GM19351 (cell line): ENCODE results near the gene NFE2L2.
"Not testable (repeated sequence)": the region's sequence is repeated elsewhere in the genome, so short reads cannot be mapped to it uniquely, and the experiment has no call there.

Source experiments
- ATAC-seq: cut with Tn5 transposase; IDR thresholded peaks from one replicate; pipeline ENCODE4 v1.9.1; 2021; ENCODE audit warnings: mild to moderate bottlenecking, moderate library complexity; ENCODE audit not compliant: unreplicated experiment

NFE2L2 gene

DNA sequence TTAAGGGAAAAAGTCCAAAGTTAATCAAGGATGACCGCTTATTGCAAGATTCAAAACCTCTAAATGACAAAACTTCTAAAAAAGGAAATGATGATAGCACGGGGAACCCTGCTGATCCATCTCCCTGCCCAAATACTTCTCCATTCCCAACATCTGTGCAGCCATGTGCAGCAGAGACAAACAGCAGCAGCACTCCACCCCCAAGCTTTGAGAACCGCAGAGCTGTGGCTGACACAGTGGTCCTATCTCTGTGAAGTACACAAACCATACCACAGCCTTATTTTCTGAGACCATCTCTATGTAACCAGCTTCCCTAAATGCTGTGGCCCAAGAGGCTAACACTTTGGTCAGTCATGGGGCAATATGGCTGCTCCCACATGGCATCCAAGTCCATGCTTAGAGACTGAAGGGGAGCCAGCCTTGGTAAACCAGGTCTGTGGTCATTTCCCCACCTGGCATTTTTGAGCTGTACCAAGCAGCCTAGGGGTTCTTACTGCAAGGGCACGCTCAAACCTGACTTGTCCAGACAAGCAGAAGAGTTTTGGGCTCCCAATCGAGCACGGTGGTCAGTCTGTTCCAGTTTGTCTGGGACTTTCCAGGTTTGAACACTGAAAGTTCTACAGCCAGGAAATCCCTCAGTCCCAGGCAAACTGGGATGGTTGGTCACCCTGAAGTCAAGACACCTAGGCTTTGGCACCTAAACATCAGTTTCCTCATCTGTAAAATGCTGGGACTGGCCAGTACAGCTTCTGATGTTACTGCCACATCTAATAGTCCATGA is 17.1 kb upstream of the NFE2L2 start:
- peak; percentile 78 for ATAC-seq

GRCh38 chr2:177279847-177280246 is 15.3 kb upstream of the NFE2L2 start:
- no peak for ATAC-seq

DNA sequence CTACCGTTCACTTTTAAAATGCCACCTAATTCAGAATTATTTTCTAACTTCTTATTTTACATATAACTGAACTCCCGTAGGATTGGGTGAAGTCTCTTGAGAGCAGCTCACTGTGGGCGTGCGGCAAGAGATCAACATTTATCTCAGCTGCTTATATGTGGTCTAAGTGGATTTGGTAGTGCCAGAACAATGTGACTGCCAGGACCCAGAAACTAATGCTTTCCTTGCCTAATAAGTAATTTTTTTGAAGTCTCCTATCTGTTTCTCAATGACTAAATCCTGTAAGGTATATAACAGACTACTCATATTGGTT is 11.2 kb upstream of the NFE2L2 start:
- ATAC-seq, result no peak

DNA sequence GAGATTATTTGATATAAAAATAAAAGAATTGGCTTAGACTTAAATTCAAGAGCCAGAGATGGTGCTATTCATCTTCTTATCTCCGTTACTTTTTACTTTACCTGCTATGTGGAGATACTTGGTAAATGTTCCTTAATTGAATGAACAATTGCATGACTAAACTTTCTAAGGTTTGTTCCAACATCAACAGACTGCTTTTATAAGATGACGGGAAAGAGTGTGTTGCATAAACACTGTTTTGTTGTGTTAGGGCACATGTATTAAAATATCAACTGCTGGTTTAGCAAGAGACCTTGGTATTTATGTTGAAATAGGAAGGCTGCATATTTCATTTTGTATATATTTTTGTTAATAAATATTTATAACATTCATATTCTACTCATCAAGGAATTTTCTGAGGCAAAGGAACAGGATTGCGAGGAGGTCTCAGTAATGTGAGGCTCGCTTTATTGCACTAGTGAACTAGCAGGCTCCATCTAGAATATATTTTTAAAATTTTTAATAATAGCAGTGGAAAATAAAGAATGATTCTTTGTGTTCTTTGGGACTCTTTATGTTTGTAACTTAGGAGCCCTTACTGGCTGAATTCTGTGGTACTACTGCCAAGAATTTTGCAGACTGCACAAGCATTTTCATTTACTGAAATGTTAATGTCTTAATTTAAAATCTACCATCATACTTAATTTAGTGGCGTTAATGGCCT is 10.7 kb upstream of the NFE2L2 start:
- ATAC-seq, result no peak

GRCh38 chr2:177273408-177273807 is 8.9 kb upstream of the NFE2L2 start:
- no peak for ATAC-seq

GRCh38 chr2:177272765-177273164 is 8.2 kb upstream of the NFE2L2 start:
- ATAC-seq, result no peak

DNA sequence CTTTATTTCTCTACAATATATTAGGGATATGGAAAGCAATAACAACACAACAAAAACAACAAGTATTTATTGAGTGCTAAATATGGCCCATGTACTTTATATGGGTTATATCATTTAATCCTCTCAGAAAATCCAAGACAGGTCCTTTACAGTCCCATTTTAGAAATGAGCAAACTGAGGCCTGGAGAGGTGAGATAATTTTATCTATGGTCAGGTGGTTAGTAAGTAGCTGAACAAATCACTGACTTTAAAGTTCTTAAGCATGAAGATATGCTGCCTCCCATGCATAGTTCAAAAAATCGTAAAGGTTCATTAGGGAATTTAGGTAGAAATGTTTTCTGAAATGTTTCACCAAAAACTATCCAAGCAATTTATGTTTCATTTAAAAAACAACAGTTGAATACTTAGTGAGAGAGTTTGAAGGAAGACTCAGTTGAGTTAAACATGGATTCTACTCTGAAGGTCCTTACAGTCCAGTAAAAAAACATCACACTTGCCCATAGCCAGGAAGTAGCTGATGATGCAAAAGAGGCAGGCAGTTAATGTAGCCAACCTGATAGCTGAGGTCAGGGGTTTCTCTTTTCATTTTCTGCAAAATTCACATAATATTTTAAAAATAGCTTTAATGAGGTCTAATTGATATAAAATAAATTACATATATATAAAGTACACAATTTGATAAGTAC is 7.6 kb upstream of the NFE2L2 start:
- ATAC-seq, result no peak

DNA sequence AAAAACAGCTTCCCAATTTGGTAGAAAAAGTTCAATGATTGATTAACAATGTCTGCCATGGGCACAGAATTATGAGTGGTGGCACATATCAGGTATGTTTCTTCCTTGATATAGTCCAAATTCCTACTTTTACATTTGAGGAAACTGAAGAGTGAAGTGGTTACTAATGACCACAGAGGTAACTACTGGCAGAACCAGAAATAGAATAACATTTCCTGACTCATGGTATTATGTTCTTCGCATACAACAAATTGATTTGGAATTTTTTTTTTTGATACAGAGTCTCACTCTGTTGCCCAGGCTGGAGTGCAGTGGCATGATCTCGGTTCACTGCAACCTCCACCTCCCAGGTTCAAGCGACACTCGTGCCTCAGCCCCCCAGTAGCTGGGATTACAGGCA is 6.0 kb upstream of the NFE2L2 start:
- ATAC-seq, result no peak

GRCh38 chr2:177268901-177269300 is 4.4 kb upstream of the NFE2L2 start:
- no peak for ATAC-seq

- ATAC-seq, result no peak
These were observed 3.8 kb upstream of the NFE2L2 start for GRCh38 chr2:177268187-177268871.

DNA sequence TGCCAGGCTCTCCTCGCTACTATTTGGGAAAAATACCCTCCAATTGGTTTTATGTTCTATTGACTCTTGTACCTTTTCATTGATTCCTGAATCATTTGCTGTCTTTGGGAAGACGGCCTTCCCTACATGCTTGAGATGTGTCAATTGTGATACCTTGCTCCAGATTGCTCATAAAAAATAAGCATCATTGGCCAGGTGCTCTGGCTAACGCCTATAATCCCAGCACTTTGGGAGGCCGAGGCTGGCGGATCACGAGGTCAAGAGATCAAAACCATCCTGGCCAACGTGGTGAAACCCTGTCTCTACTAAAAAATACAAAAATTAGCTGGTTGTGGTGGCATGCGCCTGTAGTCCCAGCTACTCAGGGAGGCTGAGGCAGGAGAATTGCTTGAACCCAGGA is 2.4 kb upstream of the NFE2L2 start:
- not testable (repeated sequence) for ATAC-seq

GRCh38 chr2:177265824-177266817 is 1.6 kb upstream of the NFE2L2 start:
- ATAC-seq, result peak; percentile 18

GRCh38 chr2:177264209-177264692 is 276 bp downstream of the NFE2L2 start:
- no peak for ATAC-seq

GRCh38 chr2:177263451-177264208 is 897 bp downstream of the NFE2L2 start:
- ATAC-seq, result peak; percentile 49

DNA sequence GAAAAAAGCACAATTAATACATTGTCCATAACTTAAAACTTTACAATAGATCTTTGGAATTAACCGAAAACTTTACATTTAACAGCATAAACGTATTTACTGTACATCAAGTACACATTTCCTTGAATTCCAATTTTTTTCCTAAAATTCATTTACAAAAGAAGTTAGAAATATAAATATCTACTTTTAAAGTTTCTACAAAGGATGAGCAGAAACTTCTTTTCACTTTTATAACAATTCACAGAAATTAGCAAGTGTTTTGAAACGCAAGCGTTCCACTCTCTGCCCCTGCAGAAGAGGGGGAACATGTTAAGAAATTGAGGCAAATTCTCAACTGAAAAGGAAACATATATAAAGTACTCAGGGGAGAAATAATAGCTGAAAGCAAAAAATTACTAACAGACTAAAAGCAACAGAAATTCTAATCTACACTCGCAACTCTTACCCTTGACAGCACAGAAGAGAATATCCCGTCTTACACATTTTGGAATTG is 1.5 kb downstream of the NFE2L2 start:
- ATAC-seq, result no peak

DNA sequence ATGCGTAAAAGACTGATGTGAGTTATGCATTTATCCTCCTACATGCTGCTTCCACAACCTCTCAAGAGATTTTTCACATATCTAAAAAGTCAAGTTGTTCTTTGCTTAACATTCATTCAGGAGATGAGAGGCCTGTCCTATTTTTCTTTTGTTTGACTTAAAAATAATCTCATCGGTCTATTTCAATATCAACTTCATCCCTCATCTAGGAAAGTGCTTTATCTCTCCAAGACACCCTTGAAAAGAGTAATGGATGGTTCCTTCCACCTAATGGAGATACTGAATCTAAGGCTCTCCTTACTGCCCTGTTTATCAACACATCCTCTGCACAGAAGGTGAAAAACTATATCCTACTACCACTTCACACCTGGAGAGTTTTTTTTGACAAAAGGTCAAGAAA is 2.4 kb downstream of the NFE2L2 start:
- ATAC-seq, result no peak

DNA sequence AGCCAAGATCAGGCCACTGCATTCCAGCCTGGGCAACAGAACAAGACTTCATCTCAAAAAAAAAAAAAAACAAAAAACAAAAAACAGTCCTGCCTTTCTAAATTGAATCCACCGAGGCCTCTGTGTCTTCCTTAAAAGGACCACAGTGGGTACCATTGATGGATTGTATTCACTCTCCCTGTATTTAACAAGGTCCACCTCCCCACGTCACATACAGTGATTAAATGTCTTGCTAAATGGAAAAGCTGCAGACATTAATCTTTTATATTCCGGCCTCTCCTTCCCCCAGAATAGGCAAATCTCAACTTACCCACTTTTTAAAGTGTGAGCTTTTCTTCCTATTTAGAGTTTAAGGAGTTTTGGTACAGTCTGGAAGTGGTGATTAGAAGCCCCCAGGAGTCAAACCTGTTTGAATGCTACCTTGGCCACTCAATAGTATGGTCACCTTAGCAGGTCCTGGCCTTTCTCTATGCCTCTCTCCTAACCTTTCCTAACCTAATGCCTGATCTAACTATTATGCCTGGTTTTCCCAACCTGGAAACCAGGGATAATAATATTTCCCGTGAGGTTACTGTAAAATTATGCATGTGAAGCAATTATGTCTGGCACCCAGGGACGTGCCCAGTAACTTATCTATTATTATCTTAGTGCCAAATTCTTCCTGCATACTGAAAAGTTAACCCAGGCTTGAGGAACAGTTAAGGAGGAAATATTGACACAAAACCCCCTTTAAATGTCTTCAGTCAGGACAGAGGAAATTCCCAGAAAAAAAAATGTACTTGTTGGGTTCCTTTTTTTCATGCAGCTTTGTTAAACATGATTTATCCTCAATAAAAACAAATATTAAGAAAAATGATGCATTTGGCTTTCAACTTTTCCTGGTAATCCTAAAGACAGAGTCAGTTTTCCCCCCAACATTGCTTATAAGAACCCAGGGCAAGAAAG is 3.1 kb downstream of the NFE2L2 start:
- no peak for ATAC-seq

DNA sequence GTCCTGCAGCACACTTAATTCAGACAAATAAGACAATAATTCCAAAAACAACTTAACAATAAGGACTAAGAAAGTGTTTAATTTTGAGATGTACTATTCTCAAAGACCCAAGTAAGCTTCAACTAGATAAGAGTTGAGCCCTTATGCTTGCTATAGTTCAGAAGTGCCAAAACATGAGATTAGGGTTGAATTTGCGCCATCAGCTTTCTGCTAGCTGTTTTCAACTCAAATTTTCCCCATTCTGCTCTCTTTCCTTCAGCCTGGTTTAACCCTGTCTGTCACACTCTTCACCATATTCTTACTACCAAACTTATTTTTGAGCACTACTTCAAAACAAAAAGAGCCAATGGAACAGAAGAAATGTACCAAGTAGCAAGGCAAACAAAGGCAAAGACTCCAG is 4.1 kb downstream of the NFE2L2 start:
- no peak for ATAC-seq
